KOPT-K1 (cell line): Measurements from ENCODE around the gene PELI2.

Source experiments
- H3K27ac ChIP-seq: fragments of 200-600 bp; sonication (generic); 2 replicates; pipeline ENCODE4 v1.5.1; 2016; ENCODE audit warnings: antibody characterized with exemption, mild to moderate bottlenecking, low read depth, low read length; ENCODE audit not compliant: poor library complexity, severe bottlenecking
- H3K36me3 ChIP-seq: fragments of 200-600 bp; sonication (generic); 2 replicates; pipeline ENCODE4 v1.5.1; 2017; ENCODE audit warnings: antibody characterized with exemption, mild to moderate bottlenecking, low read length, moderate library complexity; ENCODE audit not compliant: insufficient read depth
- H3K9me3 ChIP-seq: fragments of 200-600 bp; sonication (generic); 2 replicates; pipeline ENCODE4 v1.5.1; 2017; ENCODE audit warnings: antibody characterized with exemption, low read length, mild to moderate bottlenecking; ENCODE audit not compliant: insufficient read depth, poor library complexity, severe bottlenecking

The PELI2 gene

GRCh38 chr14:56107615-56108014, 10.6 kb upstream of the PELI2 start:
- no peaks in the 10 kb centered on the region for H3K36me3 ChIP-seq
- H3K27ac ChIP-seq: no peak overlapping the region
- H3K9me3 ChIP-seq: no peaks in the 10 kb centered on the region

GRCh38 chr14:56108057-56108456, 10.2 kb upstream of the PELI2 start:
- Histone ChIP-seq H3K36me3 (no peaks in the 10 kb centered on the region), H3K9me3 (no peaks in the 10 kb centered on the region), H3K27ac (no peak overlapping the region)

DNA sequence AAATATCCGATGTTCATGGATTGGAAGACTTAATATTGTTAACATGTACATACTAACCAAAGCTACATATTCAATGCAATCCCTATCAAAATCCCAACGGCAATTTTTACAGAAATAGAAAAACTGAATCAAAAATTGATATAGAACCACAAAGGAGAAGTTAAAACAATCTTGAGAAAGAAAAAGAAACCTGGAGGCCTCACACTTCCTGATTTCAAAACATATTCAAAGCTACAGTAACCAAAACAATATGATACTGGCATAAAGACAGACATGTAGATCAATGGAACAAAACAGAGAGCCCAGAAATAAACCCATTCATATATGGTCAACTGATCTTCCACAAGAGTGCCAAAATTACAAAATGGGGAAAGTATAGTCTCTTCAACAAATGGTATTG, 5.4 kb upstream of the PELI2 start:
- no peak overlapping the region for H3K27ac ChIP-seq
- H3K36me3 ChIP-seq: no peaks in the 10 kb centered on the region
- no peaks in the 10 kb centered on the region for H3K9me3 ChIP-seq

- Histone ChIP-seq H3K9me3 (no peaks in the 10 kb centered on the region), H3K27ac (no peak overlapping the region), H3K36me3 (no peaks in the 10 kb centered on the region)
Measured at GRCh38 chr14:56115334-56115870, 2.8 kb upstream of the PELI2 start.

GRCh38 chr14:56115976-56116893, 2.0 kb upstream of the PELI2 start:
- no peak overlapping the region for H3K27ac ChIP-seq
- no peaks in the 10 kb centered on the region for H3K9me3 ChIP-seq
- no peaks in the 10 kb centered on the region for H3K36me3 ChIP-seq

- Histone ChIP-seq H3K27ac (peak overlapping the region; percentile 86), H3K9me3 (no peaks in the 10 kb centered on the region), H3K36me3 (no peaks in the 10 kb centered on the region)
Measured at GRCh38 chr14:56118611-56119181, 485 bp downstream of the PELI2 start.

- H3K36me3 ChIP-seq: no peaks in the 10 kb centered on the region
- peak overlapping the region; percentile 86 for H3K27ac ChIP-seq
- no peaks in the 10 kb centered on the region for H3K9me3 ChIP-seq
Measured at GRCh38 chr14:56119201-56119981, 1.2 kb downstream of the PELI2 start.

DNA sequence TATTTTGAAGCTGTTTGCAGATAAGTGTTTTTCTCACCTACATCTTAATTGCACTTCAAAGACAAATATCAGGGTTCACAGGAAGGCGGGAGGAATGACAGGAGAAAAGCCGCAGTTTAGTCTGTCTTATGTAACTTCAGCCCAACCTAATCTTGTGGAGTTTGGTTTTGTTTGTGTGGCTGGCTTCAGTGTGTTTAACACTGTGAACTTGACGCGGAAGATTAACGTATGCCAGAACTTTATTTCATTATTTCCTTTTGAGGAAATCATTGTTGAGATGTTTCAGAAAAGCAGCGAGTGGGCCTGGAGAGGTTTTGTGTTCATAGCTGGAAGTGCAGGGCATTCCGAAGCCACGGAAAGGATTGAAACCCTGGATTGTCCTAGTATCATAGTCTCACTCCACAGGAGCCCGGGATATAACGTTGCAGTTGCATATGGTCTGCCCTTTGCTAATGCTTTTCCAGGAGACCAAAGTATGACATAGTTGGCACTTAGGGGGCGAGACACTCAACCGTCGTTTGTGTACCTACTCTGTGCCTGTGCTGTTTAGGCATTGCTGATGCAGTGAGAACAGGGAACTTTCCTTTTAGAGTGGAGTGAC, 2.0 kb downstream of the PELI2 start:
- H3K36me3 ChIP-seq: no peaks in the 10 kb centered on the region
- H3K9me3 ChIP-seq: no peaks in the 10 kb centered on the region
- peak overlapping the region; percentile 86 for H3K27ac ChIP-seq

GRCh38 chr14:56121816-56122215, 3.6 kb downstream of the PELI2 start:
- no peak overlapping the region for H3K27ac ChIP-seq
- H3K9me3 ChIP-seq: no peaks in the 10 kb centered on the region
- no peaks in the 10 kb centered on the region for H3K36me3 ChIP-seq

DNA sequence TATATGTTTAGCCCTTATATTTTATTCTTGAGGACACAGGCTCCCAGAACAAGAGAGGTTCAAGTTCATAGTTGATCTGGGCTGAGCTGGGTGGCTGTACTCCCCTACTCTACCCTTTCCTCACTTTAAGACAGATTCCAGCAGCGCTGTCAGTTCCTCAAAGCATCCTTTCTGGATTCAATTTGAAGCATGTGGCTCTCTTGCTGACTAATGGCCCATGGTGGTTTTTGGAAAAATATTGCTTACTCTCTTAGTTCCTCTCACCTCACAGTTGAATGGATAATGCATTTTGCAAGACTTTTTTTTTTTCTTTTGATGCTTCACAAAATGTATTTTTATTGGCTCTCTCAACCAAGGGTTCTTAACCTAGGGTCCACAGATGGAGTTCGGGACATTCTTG, 4.1 kb downstream of the PELI2 start:
- no peak overlapping the region for H3K27ac ChIP-seq
- no peaks in the 10 kb centered on the region for H3K9me3 ChIP-seq
- H3K36me3 ChIP-seq: no peaks in the 10 kb centered on the region

DNA sequence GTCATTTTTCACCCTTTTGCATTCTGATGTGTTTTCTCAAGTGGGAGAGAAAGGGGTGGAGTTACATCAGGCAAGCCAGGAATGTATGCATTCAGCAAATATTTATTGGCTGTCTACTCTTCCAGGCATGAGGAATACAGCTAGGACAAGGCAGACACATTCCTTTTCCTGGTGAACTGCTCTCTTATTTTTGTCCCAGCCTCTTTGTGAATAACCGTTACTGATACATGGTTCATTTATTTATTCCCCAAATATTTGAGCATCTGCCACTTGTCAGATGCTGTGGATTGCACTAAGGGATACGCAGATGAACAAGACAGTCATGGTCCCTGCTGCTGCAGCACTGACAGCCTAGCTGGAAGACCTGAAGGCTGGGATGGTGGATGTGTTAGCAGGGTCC, 6.1 kb downstream of the PELI2 start:
- H3K36me3 ChIP-seq: no peaks in the 10 kb centered on the region

GRCh38 chr14:56125772-56126636, 7.8 kb downstream of the PELI2 start:
- Histone ChIP-seq H3K9me3 (no peaks in the 10 kb centered on the region), H3K36me3 (no peaks in the 10 kb centered on the region), H3K27ac (no peak overlapping the region)

More for the DNA sequence above, 6.1 kb downstream of the PELI2 start:
- H3K9me3 ChIP-seq: no peaks in the 10 kb centered on the region
- H3K27ac ChIP-seq: no peak overlapping the region

DNA sequence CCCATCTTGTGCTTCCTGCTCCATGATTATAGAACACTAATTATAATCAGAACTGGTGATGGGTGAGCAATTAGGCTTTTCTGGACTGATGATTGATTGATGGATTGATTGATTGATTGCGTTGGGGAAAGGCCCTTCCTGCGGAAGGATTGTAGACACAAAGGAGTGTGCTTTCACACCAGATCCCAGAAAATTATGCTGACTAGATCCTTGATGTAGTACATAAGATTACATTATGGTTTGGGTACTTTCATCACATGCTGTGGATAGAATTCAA, 8.4 kb downstream of the PELI2 start:
- H3K36me3 ChIP-seq: no peaks in the 10 kb centered on the region
- H3K9me3 ChIP-seq: no peaks in the 10 kb centered on the region
- no peak overlapping the region for H3K27ac ChIP-seq

- no peak overlapping the region for H3K27ac ChIP-seq
- no peaks in the 10 kb centered on the region for H3K36me3 ChIP-seq
- no peaks in the 10 kb centered on the region for H3K9me3 ChIP-seq
Measured at GRCh38 chr14:56127156-56127555, 8.9 kb downstream of the PELI2 start.
